HG02885 (cell line): Measurements from ENCODE around the gene CDKN2B-AS1.

ENCODE experiments used
- ATAC-seq: cut with Tn5 transposase; IDR thresholded peaks from one replicate; pipeline ENCODE4 v1.9.1; 2021; ENCODE audit warnings: mild to moderate bottlenecking; ENCODE audit not compliant: unreplicated experiment, poor library complexity

The CDKN2B-AS1 gene

GRCh38 chr9:22068369-22068768, 73.8 kb downstream of the CDKN2B-AS1 start:
- no peak for ATAC-seq

DNA sequence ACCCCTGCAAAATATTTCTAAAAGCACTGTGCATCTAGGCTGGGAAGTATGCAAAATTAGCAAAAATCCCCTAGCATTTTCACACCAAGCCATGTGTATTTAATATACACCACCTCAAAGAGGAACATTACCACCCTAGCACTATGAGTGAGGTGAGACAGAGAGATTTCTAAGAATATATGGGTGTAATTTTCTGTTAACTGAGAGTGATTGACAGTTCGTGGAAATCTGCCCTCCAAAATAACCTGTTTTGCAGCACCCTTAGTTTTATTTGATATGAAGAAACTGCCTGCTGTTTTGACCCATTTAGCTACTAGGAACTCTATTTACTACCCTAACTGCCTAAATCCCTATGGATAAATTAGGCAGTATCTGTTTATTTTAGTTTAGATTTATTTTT, 78.8 kb downstream of the CDKN2B-AS1 start:
- ATAC-seq, result no peak

- no peak for ATAC-seq
These were observed 83.5 kb downstream of the CDKN2B-AS1 start for GRCh38 chr9:22078081-22078480.

DNA sequence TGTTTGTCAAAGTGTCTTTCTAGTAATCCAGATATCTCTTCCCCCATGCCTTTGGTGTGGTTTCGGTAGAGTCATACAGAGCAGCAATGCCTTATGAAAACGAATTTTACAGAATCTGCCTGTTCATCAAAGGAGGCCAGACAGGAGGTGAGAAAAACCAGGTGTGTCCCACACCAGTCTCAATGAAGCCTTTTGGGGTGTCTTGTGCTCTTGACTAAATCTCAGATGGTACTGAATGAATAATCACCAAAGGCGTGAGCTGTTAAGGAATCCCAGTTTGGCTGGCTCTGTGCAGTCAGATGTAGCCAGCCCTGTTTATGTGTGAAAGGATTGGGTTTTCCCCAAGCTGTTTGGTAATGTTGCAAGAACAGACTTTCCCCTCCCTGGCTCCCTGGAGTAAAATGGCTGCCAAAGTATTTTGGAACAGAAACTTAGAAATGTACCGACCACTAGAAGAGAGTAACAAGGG, 85.3 kb downstream of the CDKN2B-AS1 start:
- peak; percentile 87 for ATAC-seq

- ATAC-seq, result no peak
These were observed 89.9 kb downstream of the CDKN2B-AS1 start for GRCh38 chr9:22084336-22085035.

GRCh38 chr9:22088053-22088716, 93.6 kb downstream of the CDKN2B-AS1 start:
- no peak for ATAC-seq

- ATAC-seq, result no peak
These were observed 94.1 kb downstream of the CDKN2B-AS1 start for GRCh38 chr9:22088717-22089061.

- ATAC-seq, result no peak
These were observed 103.1 kb downstream of the CDKN2B-AS1 start for GRCh38 chr9:22097707-22098106.

DNA sequence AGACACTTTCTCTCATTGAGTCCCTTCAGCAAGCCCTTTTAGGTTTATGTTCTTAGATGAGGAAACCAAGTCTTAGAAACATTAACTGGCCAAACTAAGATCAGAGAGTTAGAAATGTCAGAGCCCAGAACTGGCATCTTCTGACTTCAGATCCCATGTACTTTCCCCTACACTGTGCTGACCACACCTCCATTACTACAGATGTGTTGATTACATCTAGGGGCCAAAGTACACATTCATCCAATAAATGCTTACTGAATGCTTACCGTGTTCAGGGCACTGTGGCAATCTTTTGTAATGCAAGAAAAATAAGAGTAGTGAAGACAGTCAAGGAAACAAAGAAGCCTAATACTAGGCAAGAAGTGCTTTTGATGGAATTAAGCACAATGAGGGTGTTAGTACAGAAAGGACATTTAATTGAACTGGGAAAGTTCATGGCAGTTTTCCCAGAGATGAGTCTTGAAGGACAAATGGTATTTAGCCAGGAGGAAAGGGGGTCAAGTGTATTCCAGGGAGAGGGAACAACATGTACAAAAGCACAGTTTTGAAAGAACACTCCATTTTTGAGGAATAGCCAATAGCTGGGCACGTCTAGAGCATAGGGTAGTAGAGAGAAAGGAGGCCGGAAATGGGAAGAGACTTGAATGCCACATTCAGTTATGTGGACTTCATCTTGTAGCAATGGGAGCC, 104.2 kb downstream of the CDKN2B-AS1 start:
- ATAC-seq, result no peak

GRCh38 chr9:22100626-22101025, 106.0 kb downstream of the CDKN2B-AS1 start:
- no peak for ATAC-seq

- no peak for ATAC-seq
These were observed 107.8 kb downstream of the CDKN2B-AS1 start for GRCh38 chr9:22102146-22103053.

DNA sequence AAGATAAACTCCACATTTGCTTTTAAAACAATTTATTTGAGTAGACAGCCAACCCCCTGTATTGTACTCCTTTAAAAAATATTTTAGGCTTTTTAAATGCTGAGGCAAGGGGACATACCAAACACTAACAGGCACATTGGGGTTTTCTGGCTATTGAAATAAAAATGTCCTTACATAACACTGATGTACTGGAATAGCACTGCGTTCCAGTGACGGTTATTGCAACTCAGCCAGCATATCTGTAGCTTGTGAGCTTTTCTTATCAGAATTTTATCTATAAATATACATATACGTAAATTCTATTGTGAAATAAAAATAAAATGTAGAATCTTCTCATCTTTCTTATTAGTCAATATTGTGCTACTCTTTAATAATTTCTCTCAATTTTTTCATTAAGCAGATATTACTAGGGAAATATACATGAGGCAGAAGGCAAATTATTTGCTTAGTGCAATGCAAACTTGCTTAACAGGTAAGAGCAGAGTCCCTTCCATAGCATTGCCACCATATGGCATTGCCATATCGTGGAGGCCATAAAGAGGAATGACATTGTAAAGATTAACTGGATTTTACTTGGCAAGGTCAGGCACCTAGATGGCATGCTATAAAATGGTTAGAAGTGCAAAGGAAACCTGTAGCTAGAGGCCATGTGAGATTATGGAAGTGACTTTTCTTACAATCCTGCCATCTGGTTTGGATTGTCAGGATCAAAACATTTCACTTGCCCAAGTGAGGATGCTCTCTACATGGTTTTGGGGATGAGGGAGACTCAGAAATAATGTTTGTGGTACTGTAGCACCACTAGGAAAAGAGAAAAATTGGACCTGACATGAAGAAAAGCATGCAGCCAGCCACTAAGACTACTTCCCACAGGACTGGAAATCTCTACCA, 109.3 kb downstream of the CDKN2B-AS1 start:
- no peak for ATAC-seq

- ATAC-seq, result peak; percentile 98
These were observed 110.6 kb downstream of the CDKN2B-AS1 start for GRCh38 chr9:22105005-22105722.

DNA sequence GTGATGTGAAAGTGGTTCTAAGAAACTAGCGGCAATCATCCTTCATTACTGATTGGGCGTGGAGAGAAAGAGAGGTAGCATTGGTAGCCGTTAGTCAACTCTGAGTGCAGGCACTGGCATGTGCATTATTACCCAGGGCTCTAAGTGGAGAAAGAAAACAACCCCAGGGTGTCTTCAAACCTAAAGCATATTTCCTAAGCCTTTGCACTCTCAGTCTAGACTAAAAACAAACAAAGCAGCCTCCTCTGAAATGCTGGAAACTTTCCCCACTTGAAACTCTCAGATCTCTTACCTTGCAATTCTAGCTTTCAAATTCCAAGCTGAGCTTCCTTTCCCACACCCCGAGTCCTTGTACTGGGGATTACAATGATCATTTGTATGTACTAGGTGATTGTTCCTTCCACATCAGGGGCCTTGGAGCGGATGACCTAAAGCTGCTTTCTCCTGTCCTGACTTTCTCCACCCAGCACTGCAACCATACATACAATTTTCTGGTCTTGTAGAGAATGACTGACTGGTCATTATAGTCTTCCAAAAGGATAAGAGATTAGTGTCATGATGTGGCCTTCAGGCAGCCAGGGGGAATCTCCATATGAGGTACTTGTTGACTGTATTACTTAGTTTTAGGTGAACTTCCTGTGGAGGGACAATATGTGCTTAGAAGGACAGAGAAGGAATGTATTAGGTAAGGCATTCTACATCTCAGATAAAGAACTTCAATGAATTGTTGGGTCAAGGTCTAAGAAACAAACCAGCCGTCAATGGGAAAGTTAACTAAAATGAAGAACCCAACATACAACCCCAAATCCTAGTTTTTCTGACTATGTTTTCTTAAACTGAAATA, 112.8 kb downstream of the CDKN2B-AS1 start:
- no peak for ATAC-seq

DNA sequence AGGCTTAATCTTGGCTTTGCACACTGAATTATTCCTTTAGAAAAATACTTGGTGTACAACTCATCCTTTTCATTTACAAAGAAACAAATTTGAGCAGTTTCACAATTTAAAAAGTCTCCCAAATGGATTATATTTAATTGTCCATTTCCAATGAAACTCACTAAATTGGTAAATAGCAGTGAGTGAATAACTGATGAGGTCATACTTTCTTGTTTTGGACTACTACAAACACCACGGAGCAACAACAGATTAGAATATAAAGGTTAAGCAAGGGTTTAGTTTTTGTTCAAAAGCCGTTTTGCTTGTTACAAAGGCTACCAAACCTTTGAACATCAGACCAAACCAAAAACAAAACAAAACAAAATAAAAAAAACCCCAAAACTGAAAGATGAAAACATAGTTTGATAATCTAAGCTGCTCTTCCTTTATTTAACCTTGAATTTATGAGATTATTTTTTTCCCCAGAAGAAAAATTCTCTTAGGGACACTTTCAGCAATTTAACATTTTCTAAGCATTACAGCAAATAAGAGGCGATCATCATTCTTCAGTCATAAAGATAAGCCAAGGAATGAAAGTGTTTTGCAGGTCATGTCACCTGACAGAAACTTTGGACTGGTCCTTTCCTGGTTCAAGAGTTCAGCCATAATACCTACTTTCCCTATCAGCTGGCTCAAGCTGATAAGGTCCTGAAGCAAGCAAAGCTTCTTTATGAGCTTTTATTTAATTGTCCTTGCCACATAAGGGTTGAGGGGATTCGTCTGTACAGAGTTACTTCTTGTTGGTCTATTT, 114.2 kb downstream of the CDKN2B-AS1 start:
- ATAC-seq, result no peak

GRCh38 chr9:22111176-22111953, 116.8 kb downstream of the CDKN2B-AS1 start:
- no peak for ATAC-seq

DNA sequence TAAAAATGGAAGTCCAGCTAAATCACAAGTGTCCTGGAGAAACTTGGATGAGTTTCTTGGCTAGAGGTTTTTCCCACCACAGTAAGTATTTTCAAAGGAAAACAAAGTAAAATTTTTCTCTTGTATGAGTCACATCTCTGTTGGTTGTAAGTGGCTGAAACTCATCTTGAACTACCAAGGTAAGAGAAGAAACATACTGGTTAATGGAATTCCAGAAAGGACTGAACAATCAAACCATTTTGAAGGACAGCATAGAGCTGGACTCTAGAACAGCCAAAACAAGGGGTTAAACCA, 117.3 kb downstream of the CDKN2B-AS1 start:
- ATAC-seq, result no peak
